ENCODE measurements around the gene FN1.

Gene FN1

GRCh38 chr2:215404348-215405012, 31.4 kb downstream of the FN1 start:
- no peak overlapping the region for H3K4me3 ChIP-seq (ENCODE audit: low read depth, low read length)
- no peak for TF ChIP-seq CTCF (IDR thresholded peaks at IDR 0.05; ENCODE audit: low read depth, low read length)

- no peak overlapping the region for H3K4me3 ChIP-seq (ENCODE audit: low read depth, low read length)
- no peak for TF ChIP-seq CTCF (IDR thresholded peaks at IDR 0.05; ENCODE audit: low read depth, low read length)
These were observed 32.2 kb downstream of the FN1 start for GRCh38 chr2:215403441-215404347.

- TF ChIP-seq CTCF (IDR thresholded peaks at IDR 0.05; ENCODE audit: low read depth, low read length), result no peak
- no peak overlapping the region for H3K4me3 ChIP-seq (ENCODE audit: low read depth, low read length)
These were observed 33.9 kb downstream of the FN1 start for GRCh38 chr2:215401896-215402379.

- H3K4me3 ChIP-seq (ENCODE audit: low read depth, low read length), result no peak overlapping the region
- no peak for TF ChIP-seq CTCF (IDR thresholded peaks at IDR 0.05; ENCODE audit: low read depth, low read length)
These were observed 36.7 kb downstream of the FN1 start for GRCh38 chr2:215399067-215399716.

GRCh38 chr2:215397632-215398341, 38.1 kb downstream of the FN1 start:
- TF ChIP-seq CTCF (IDR thresholded peaks at IDR 0.05; ENCODE audit: low read depth, low read length), result 0 out of 2 replicates have a peak, but pooled peaks have one; percentile 6
- H3K4me3 ChIP-seq (ENCODE audit: low read depth, low read length), result no peak overlapping the region

GRCh38 chr2:215396595-215397313, 39.1 kb downstream of the FN1 start:
- TF ChIP-seq CTCF (IDR thresholded peaks at IDR 0.05; ENCODE audit: low read depth, low read length), result no peak
- no peak overlapping the region for H3K4me3 ChIP-seq (ENCODE audit: low read depth, low read length)

Data from WI38 (cell line).